HCT116 (cell line): ENCODE results near the gene INMT. TPM values are rescaled to one million over a fixed set of nuclear protein-coding genes. Genes with fewer than 3 reads are reported as not detected.

Source experiments
- ATAC-seq: fragments of 200-7000 bp; cut with Tn5 transposase; 2 replicates; pipeline ENCODE4 v1.9.1; 2020; ENCODE audit warnings: mild to moderate bottlenecking, moderate library complexity
- BruUV-seq: library from RNA; stranded (reverse); fragments of 400-500 nt; replicated peaks from 2 replicates; lab custom pipeline; 2021; lab: Mats Ljungman, UMichigan
- CTCF ChIA-PET: fragments of 300-600 bp; sonication (Branson Sonifier 250); formaldehyde crosslinking; loops from one replicate; lab custom pipeline; 2021; ENCODE audit warnings: antibody characterized with exemption; lab: Charles Lee
- POLR2A ChIA-PET: fragments of 300-600, 350-600 bp; sonication (Branson Sonifier 250); formaldehyde crosslinking; loops from one replicate; lab custom pipeline; 2021; ENCODE audit warnings: antibody characterized with exemption; lab: Charles Lee
- RAD21 ChIA-PET, 2 experiments: fragments of 300-600 bp; sonication (Branson Sonifier 250); formaldehyde crosslinking; loops; one replicate each; lab custom pipeline; 2023; ENCODE audit warnings: low total read pairs in 2 of 2; ENCODE audit not compliant: uncharacterized antibody in 2 of 2, unreplicated experiment in 2 of 2, low non-redundant PET in 1 of 2; lab: Charles Lee
- DNase-seq: peaks from one replicate; pipeline ENCODE4 v3.0.0-alpha.2; 2010; ENCODE audit warnings: low read depth, low spot score
- H2AFZ ChIP-seq: fragments of 200-600 bp; shearing (Covaris generic), sonication (generic); 2 replicates; pipeline ENCODE4 v1.6.1; 2017; ENCODE audit warnings: low read depth, mixed run types, mixed read lengths, antibody characterized with exemption, low read length; ENCODE audit not compliant: poor library complexity, severe bottlenecking
- H3K27ac ChIP-seq: 2 replicates; pipeline ENCODE4 v1.5.1; 2012; ENCODE audit warnings: low read depth, low read length
- H3K27me3 ChIP-seq: fragments of 200-600 bp; sonication (generic); 2 replicates; pipeline ENCODE4 v1.6.1; 2016; ENCODE audit warnings: mixed run types, low read length, mixed read lengths; ENCODE audit not compliant: insufficient read depth
- H3K36me3 ChIP-seq, 2 experiments: fragments of 200-500 bp in 1 of 2; fragments of 200-600 bp in 1 of 2; sonication (Bioruptor generic) in 1 of 2; sonication (generic) in 1 of 2; 2 replicates each; pipeline versions ENCODE4 v1.5.1 to v1.6.1; 2014 to 2016; ENCODE audit warnings: low read length in 2 of 2, inconsistent platforms in 1 of 2, mixed read lengths in 1 of 2, mixed run types in 1 of 2; ENCODE audit not compliant: insufficient read depth in 2 of 2, control insufficient read depth in 1 of 2
- H3K4me1 ChIP-seq, 2 experiments: fragments of 200-600 bp in 1 of 2; sonication (generic) in 1 of 2; 2 replicates each; pipeline versions ENCODE4 v1.5.1 to v1.6.1; 2012 to 2017; ENCODE audit warnings: low read length in 2 of 2, inconsistent platforms in 1 of 2, mild to moderate bottlenecking in 1 of 2, mixed read lengths in 1 of 2, mixed run types in 1 of 2, moderate library complexity in 1 of 2; ENCODE audit not compliant: insufficient read depth in 2 of 2, control insufficient read depth in 1 of 2
- H3K4me2 ChIP-seq: fragments of 200-600 bp; sonication (generic); 2 replicates; pipeline ENCODE4 v1.6.1; 2017; ENCODE audit warnings: mixed run types, low read length, mixed read lengths
- H3K4me3 ChIP-seq, 2 experiments: fragments of 200-600 bp in 1 of 2; sonication (generic) in 1 of 2; replicated peaks in 1 of 2; 2 replicates each; pipeline ENCODE4 v1.5.1; 2011 to 2016; ENCODE audit warnings: low read length in 2 of 2, control low read depth in 1 of 2, low read depth in 1 of 2, mild to moderate bottlenecking in 1 of 2, mixed read lengths in 1 of 2, mixed run types in 1 of 2
- H3K79me2 ChIP-seq: fragments of 200-600 bp; sonication (generic); 2 replicates; pipeline ENCODE4 v1.6.1; 2017; ENCODE audit warnings: mild to moderate bottlenecking, mixed run types, low read length, moderate library complexity, mixed read lengths; ENCODE audit not compliant: insufficient read depth
- H3K9ac ChIP-seq: fragments of 200-600 bp; sonication (generic); 2 replicates; pipeline ENCODE4 v1.6.1; 2016; ENCODE audit warnings: low read length, mixed read lengths
- H3K9me2 ChIP-seq: fragments of 200-600 bp; sonication (generic), shearing (Covaris generic); 2 replicates; pipeline ENCODE4 v1.6.1; 2017; ENCODE audit warnings: mixed run types, mild to moderate bottlenecking, moderate library complexity; ENCODE audit not compliant: insufficient read depth
- H3K9me3 ChIP-seq, 2 experiments: fragments of 200-500 bp in 1 of 2; fragments of 200-600 bp in 1 of 2; sonication (Bioruptor generic) in 1 of 2; sonication (generic) in 1 of 2; 2 replicates each; pipeline ENCODE4 v1.6.1; 2014 to 2017; ENCODE audit warnings: low read length in 2 of 2, mixed read lengths in 2 of 2, inconsistent platforms in 1 of 2, low read depth in 1 of 2, mild to moderate bottlenecking in 1 of 2, mixed run types in 1 of 2, moderate library complexity in 1 of 2; ENCODE audit not compliant: control insufficient read depth in 1 of 2, insufficient read depth in 1 of 2
- H4K20me1 ChIP-seq: fragments of 200-600 bp; sonication (generic), shearing (Covaris generic); 2 replicates; pipeline ENCODE4 v1.6.1; 2017; ENCODE audit warnings: mixed run types, mild to moderate bottlenecking, moderate library complexity; ENCODE audit not compliant: insufficient read depth
- ATF3 ChIP-seq: IDR thresholded peaks from 2 replicates; pipeline ENCODE4 v1.6.1; 2012
- CBX3 ChIP-seq: IDR thresholded peaks from 2 replicates; pipeline ENCODE4 v1.6.1; 2012; ENCODE audit warnings: low read depth
- EGR1 ChIP-seq: IDR thresholded peaks from 2 replicates; pipeline ENCODE4 v1.6.1; 2012; ENCODE audit warnings: low read depth
- ELF1 ChIP-seq: IDR thresholded peaks from 2 replicates; pipeline ENCODE4 v1.6.1; 2012; ENCODE audit warnings: low read depth, borderline replicate concordance
- POLR2AphosphoS5 ChIP-seq: IDR thresholded peaks from 2 replicates; pipeline ENCODE4 v1.6.1; 2011; ENCODE audit warnings: mild to moderate bottlenecking, low read depth, low read length, moderate library complexity
- RAD21 ChIP-seq: IDR thresholded peaks from 2 replicates; pipeline ENCODE4 v1.6.1; 2012; ENCODE audit warnings: low read depth, mild to moderate bottlenecking
- SIN3A ChIP-seq: IDR thresholded peaks from 2 replicates; pipeline ENCODE4 v1.6.1; 2012; ENCODE audit warnings: low read depth
- SP1 ChIP-seq: IDR thresholded peaks from 2 replicates; pipeline ENCODE4 v1.6.1; 2012; ENCODE audit warnings: low read depth
- YY1 ChIP-seq: IDR thresholded peaks from 2 replicates; pipeline ENCODE4 v1.6.1; 2011; ENCODE audit warnings: low read length, low read depth, moderate library complexity, mild to moderate bottlenecking; ENCODE audit not compliant: insufficient replicate concordance; ENCODE audit errors: extremely low read depth
- ZFX ChIP-seq: fragments of 450-650 bp; IDR thresholded peaks from 2 replicates; pipeline ENCODE4 v1.6.1; 2017
- ZNF274 ChIP-seq: fragments of 200-500 bp; sonication (Bioruptor generic); IDR thresholded peaks from 2 replicates; pipeline ENCODE4 v1.6.1; 2014; ENCODE audit warnings: mild to moderate bottlenecking, low read depth, low read length, inconsistent platforms
- intact Hi-C: fragments of 100-400 bp; cut with micrococcal nuclease; formaldehyde crosslinking; loops from 2 replicates; pipeline ENCODE4 v1.10.0; 2022
- total RNA-seq: library from RNA; stranded (reverse); gene quantifications from one replicate; pipeline ENCODE4 v1.2.1, GENCODE V29; 2021; ENCODE audit not compliant: unreplicated experiment

INMT gene
- total RNA-seq, 1 experiment from 2014 or later, result 0.32 TPM

GRCh38 chr7:30750010-30750409, 1.9 kb upstream of the INMT start:
- ChIA-PET POLR2A (no interaction called here), CTCF (no interaction called here), RAD21 (no interaction called here)
- Histone ChIP-seq H3K9me3 (no peaks in the 10 kb centered on the region), H3K4me2 (no peak overlapping the region), H3K36me3 (no peaks in the 10 kb centered on the region), H3K27me3 (no peaks in the 10 kb centered on the region), H3K4me3 (no peak overlapping the region), H4K20me1 (no peaks in the 10 kb centered on the region), H2AFZ (no peak overlapping the region), H3K4me1 (no peaks in the 10 kb centered on the region), H3K27ac (no peak overlapping the region), H3K9ac (no peak overlapping the region), H3K79me2 (no peaks in the 10 kb centered on the region), H3K9me2 (no peaks in the 10 kb centered on the region)
- intact Hi-C loops, result no loop called here
- no TSS peak for BruUV-seq
- TF ChIP-seq ELF1 (no peak), RAD21 (no peak), CBX3 (no peak), ATF3 (no peak), ZFX (no peak), YY1 (no peak), EGR1 (no peak), ZNF274 (no peak), POLR2AphosphoS5 (no peak), SIN3A (no peak), SP1 (no peak)
- ATAC-seq, result no peak
- no peak for DNase-seq
